WERI-Rb-1 (cell line): Measurements from ENCODE around the gene SIRPB2.

Experiments used
- DNase-seq: peaks from one replicate; pipeline ENCODE4 v3.0.0-alpha.2; 2020
- H3K27ac ChIP-seq: fragments of 250-450 bp; sonication (Bioruptor Pico); 2 replicates; pipeline ENCODE4 v1.5.1; 2020; ENCODE audit warnings: mild to moderate bottlenecking, moderate library complexity
- H3K27me3 ChIP-seq: fragments of 250-450 bp; sonication (Bioruptor Pico); 2 replicates; pipeline ENCODE4 v1.5.1; 2021; ENCODE audit warnings: mild to moderate bottlenecking, low read depth, moderate library complexity; ENCODE audit not compliant: insufficient read depth, severe bottlenecking
- H3K36me3 ChIP-seq: fragments of 250-450 bp; sonication (Bioruptor Pico); 2 replicates; pipeline ENCODE4 v1.5.1; 2020; ENCODE audit warnings: mild to moderate bottlenecking, moderate library complexity
- H3K4me3 ChIP-seq: 2 replicates; pipeline ENCODE4 v1.5.1; 2011; ENCODE audit warnings: low read depth, mild to moderate bottlenecking, control low read depth, low read length
- H3K9me3 ChIP-seq: fragments of 250-450 bp; sonication (Bioruptor Pico); 2 replicates; pipeline ENCODE4 v1.5.1; 2021; ENCODE audit warnings: mild to moderate bottlenecking, moderate library complexity; ENCODE audit not compliant: severe bottlenecking
- CTCF ChIP-seq: IDR thresholded peaks from 2 replicates; pipeline ENCODE4 v1.5.1; 2011; ENCODE audit warnings: low read depth, mild to moderate bottlenecking, control low read depth, inconsistent platforms, low read length

The SIRPB2 gene

GRCh38 chr20:1468117-1468624, 23.0 kb downstream of the SIRPB2 start:
- H3K4me3 ChIP-seq: no peak overlapping the region
- no peak for TF ChIP-seq CTCF
- no peak for DNase-seq
- peaks cover 13% of the 10 kb centered on the region for H3K27me3 ChIP-seq
- H3K9me3 ChIP-seq: no peaks in the 10 kb centered on the region
- peaks cover 14% of the 10 kb centered on the region for H3K36me3 ChIP-seq
- no peak overlapping the region for H3K27ac ChIP-seq

GRCh38 chr20:1467355-1468116, 23.7 kb downstream of the SIRPB2 start:
- H3K4me3 ChIP-seq: no peak overlapping the region
- H3K9me3 ChIP-seq: no peaks in the 10 kb centered on the region
- TF ChIP-seq CTCF: no peak
- H3K27me3 ChIP-seq: peaks cover 13% of the 10 kb centered on the region
- DNase-seq: no peak
- peaks cover 18% of the 10 kb centered on the region for H3K36me3 ChIP-seq
- no peak overlapping the region for H3K27ac ChIP-seq

- H3K27ac ChIP-seq: no peak overlapping the region
- peaks cover 13% of the 10 kb centered on the region for H3K27me3 ChIP-seq
- TF ChIP-seq CTCF: no peak
- no peak for DNase-seq
- no peaks in the 10 kb centered on the region for H3K9me3 ChIP-seq
- no peak overlapping the region for H3K4me3 ChIP-seq
- peaks cover 18% of the 10 kb centered on the region for H3K36me3 ChIP-seq
These were observed 24.2 kb downstream of the SIRPB2 start for GRCh38 chr20:1467082-1467354.

- Histone ChIP-seq H3K36me3 (peaks cover 18% of the 10 kb centered on the region), H3K9me3 (no peaks in the 10 kb centered on the region), H3K27me3 (peaks cover 10% of the 10 kb centered on the region), H3K27ac (peak within 1 kb of the TSS; percentile 84), H3K4me3 (peak within 1 kb of the TSS; percentile 85)
- peak; percentile 90 for TF ChIP-seq CTCF
- DNase-seq: peak; percentile 95
These were observed 24.8 kb downstream of the SIRPB2 start, which contains the start of gene NSFL1C for GRCh38 chr20:1466211-1467081. Gene NSFL1C (minus strand): TSS chr20:1466849. CDS start chr20:1466824, 25 bp downstream.

GRCh38 chr20:1465470-1466210, 25.6 kb downstream of the SIRPB2 start:
- TF ChIP-seq CTCF: no peak
- Histone ChIP-seq H3K4me3 (peak overlapping the region; percentile 85), H3K36me3 (peaks cover 26% of the 10 kb centered on the region), H3K27ac (peak overlapping the region; percentile 84), H3K27me3 (peaks cover 10% of the 10 kb centered on the region), H3K9me3 (no peaks in the 10 kb centered on the region)
- DNase-seq: no peak
